Medulla oblongata (tissue), 1 donor: Measurements from ENCODE around the gene UCK1.
"Not testable (repeated sequence)": the region's sequence is repeated elsewhere in the genome, so short reads cannot be mapped to it uniquely, and the experiment has no call there.

Experiments used
- DNase-seq: peaks from one replicate; pipeline ENCODE4 v3.0.0-alpha.2; 2015; ENCODE audit errors: extremely low spot score

The UCK1 gene

DNA sequence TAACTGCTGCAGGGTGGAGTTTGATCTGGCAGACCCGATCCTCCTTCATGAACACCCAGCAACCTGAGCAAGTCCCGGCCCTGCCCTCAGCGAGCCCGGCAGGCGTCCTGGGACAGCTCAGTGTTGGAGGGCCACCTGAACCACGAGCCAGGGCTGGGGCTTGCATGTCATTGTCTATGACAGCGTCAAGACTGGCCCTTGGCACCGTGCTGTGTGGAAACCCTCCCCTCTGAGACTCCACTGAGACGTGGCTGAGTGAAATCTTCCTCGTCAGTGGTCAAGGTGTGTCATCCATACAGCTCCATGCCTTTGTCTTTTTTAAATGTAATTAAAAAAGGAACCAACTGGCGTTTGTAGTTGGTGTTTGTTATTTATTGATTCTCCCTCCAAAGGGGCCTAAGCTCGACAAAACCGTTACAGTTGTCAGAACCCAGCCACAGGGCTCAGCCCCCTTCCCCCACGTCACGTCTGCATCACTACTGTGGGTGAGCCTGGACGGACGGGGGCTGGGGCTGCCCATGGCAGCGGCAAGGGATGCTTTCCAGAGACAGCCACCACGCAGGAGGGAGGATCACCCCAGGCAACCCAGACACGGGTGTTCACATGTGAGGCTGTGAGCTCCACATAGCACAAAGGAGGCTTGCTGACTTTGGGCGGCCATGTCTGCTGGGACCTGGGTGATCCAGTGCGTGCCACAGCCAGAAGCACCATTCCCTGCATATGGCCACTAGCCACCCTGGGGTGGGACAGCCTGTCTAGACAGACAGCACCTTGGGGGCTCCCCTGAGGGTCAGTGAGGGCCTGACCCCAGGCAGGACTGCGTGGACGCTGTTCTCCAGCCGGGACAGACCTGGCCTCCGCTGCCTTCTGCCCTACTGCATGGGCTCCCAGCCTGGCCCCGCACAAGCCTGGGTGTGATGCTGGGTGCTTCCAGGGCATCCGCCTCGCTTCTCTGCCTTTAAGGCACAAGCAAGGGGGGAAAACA is 7.3 kb downstream of the UCK1 start:
- no peak for DNase-seq

DNA sequence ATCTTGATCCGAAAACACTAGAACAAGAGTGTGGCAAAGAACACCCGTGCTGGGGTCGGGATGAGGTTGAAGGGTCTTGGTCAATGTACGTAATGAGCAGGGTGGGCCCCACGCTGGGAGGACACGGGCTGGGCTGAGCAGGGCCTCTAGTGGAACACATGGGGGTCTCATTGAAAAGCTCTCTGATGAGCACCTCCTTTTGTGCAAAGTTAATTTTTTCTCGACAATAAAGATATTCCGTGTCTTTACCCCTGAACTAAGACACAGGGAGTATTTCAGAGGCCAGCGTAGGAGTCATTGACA is 8.0 kb downstream of the UCK1 start:
- no peak for DNase-seq

DNA sequence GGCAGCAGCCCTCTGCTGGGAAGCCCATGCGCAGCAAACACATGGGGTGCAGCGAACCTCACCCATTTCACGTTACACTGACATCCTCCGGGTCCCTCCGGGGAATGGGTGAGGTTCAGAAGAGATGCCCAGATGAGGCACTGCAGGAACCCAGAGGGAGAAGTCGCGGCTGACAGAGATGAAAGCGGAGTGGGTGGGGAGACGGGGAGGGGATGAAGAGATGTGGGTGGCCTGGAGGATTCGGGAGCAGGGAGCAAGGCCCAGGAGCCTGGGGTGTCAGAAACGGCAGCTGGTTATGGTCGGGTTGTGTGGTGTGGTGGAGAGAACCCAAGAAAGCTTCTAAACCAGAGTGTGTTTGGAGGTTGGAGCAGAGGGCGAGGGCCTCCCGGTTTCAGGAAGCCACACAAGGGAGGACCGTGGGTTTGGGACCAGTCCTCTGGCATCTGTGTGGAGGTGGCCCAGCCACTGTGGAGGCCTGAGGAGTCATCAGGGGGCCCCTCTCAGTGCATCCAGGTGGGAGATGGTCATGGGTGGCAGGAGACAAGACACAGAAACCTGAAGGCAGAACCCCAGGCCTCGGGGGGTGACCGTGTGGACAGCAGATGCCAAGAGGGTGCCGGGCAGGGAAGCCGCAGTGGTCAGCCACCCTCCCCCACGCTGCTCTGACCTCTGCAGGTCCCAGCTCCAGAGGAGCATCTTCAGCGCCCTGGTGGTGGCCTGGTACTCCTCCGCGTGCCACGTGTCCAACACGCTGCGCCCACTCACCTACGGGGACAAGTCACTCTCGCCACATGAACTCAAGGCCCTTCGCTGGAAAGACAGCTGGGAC is 8.6 kb downstream of the UCK1 start:
- no peak for DNase-seq

DNA sequence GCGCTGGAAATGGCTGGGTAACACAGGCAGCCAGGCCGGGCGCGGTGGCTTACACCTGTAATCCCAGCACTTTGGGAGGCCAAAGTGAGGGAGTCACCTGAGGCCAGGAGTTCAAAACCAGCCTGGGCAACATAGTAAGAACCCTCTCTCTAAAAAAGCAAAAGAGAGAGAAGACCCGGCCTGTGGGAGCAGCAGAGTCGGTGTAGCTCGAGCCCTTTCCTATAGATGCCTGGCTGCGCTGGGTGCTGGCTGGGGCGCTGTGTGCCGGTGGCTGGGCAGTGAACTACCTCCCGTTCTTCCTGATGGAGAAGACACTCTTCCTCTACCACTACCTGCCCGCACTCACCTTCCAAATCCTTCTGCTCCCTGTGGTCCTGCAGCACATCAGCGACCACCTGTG is 9.2 kb downstream of the UCK1 start:
- DNase-seq = no peak

DNA sequence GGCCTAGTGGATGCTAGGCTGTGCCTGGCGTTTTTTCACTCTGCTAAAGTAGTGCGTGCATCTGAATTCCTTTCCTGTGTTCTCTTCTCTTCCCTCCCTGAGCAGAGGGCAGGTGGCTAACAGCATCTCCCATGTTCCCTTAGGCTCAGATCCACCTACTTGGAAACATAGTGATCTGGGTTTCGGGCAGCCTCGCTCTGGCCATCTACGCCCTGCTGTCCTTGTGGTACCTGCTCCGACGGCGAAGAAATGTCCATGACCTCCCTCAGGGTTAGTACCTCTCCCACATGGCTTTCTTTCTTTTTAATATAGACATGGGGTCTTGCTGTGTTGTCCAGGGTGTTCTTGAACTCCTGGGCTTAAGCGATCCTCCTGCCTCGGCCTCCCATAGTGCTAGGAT is 9.9 kb downstream of the UCK1 start:
- no peak for DNase-seq

DNA sequence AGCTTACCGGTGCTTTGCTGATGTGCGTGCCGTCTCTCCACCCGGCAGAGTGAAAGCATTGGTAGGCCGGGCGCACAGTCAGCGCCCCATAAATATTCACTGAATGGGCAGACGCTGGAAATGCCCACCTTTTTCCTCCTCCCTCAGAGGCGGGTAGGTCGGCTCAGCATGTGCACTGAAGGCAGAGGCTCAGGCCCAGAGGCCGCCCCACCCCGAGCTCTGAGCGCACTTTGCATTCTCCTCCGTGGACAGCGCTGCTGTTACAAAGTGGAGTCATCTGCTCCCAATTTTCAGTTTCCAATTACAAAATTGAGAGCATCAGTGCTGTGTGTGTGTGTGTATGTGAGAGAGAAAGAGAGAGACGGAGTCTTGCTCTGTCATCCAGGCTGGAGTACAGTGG is 10.6 kb downstream of the UCK1 start:
- DNase-seq = no peak

DNA sequence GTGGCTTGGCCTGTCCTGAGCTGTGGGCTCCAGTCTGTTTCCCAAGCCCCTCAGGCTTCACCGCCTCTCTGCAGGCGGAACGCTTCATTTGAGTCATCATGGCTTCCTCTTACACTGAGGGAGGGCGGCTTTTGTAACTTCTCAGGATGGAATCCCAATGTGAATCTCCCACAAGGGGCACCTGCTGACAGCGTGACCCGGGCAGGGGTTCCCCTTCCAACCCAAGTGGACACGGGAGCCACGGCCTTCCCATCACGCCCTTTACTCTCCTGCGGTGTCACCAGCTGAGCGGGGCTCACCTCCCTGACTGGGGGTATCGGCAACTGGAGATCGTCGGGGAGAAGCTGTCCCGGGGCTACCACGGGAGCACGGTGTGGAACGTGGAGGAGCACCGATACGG is 12.5 kb downstream of the UCK1 start:
- DNase-seq = no peak

DNA sequence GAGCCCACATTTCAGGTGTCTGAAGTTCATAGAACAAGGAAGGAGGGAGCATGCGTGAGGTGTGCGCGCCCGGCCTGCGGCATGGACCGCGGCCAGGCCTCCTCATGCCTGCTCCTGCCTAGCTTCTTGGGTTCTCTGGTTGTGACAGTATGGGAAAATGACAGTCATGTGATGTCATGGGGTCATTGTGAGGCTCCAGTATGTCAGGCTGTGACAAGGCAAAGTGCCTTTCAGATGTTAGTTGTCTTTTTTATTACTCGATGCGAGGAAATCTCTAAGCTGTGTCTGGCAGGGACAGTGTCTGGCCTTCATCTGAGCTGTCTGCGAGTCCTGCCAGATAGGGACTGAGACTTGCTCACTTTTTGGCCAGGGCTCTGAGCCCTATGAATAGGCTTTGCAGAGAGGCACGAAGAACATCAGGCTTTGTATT is 13.3 kb downstream of the UCK1 start:
- DNase-seq = peak; percentile 80

DNA sequence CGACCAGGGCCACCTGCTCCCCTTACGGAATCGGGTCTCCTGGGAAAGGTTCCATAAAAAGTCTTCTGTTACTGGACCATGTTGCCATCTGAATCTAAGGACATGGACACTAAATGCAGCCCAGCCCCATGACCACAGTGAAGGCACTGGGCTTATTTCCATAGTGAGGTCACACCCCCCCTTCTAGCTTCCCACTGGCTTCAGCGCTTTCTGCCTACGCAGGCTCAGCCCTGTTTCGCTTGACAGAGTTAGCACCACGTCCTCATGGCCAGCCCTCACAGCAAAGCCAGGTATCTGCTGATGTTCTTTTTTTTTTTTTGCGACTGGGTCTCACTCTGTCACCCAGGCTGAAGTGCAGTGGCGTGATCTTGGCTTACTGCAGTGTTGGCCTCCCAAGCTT is 14.1 kb downstream of the UCK1 start:
- no peak for DNase-seq

DNA sequence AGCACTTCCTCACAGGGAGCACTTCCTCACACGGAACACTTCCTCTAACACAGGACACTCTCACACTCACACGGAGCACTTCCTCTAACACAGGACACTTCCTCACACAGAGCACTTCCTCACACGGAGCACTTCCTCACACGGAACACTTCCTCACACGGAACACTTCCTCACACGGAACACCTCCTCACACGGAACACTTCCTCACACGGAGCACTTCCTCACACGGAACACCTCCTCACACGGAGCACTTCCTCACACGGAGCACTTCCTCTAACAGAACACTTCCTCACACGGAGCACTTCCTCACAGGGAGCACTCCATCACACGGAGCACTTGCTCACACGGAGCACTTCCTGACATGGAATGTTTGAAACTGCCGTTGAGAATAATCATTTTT is 15.0 kb downstream of the UCK1 start:
- no peak for DNase-seq

DNA sequence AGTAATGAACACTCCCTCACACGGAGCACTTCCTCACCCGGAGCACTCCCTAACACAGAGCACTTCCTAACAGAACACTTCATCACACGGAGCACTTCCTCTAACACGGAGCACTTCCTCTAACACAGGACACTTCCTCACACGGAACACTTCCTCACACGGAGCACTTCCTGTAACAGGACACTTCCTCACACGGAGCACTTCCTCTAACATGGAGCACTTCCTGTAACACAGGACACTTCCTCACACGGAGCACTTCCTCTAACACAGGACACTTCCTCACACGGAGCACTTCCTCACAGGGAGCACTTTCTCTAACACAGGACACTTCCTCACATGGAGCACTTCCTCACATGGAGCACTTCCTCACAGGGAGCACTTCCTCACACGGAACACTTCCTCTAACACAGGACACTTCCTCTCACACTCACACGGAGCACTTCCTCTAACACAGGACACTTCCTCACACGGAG is 15.5 kb downstream of the UCK1 start:
- DNase-seq = not testable (repeated sequence)

DNA sequence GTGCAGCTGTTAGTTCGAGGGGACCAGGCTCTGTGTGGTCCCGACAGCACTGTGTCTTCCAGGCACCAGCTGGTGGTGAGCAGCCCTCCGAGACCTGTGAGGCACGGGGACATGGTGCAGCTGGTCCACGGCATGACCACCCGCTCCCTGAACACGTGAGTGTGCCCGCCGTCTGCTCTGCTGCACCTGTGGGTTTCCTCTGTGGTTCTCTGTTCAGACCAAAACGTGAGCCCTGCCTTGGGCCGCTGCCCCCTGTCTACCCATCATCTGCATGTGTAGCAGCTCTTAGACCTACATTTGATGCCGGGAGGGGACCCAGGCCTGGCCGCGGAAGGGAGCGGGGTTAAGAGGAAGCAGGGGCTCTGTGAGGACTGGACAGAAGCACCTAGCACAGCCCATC is 17.9 kb downstream of the UCK1 start:
- no peak for DNase-seq

DNA sequence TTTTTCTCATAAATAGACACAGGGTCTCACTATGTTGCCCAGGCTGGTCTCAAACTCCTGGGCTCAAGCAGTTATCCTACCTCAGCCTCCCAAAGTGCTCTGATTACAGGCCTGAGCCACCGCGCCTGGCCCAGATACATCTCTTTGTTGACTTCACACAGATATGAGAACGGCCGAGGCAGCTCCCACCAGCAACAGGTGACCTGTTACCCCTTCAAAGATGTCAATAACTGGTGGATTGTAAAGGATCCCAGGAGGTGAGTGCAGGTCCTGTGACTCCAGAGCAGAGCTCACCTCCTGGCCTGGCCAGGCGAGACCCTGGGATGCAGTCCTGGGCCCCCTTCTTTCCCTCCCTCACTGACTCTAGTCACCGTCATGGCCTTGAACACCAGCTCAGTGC is 19.2 kb downstream of the UCK1 start:
- DNase-seq = no peak

DNA sequence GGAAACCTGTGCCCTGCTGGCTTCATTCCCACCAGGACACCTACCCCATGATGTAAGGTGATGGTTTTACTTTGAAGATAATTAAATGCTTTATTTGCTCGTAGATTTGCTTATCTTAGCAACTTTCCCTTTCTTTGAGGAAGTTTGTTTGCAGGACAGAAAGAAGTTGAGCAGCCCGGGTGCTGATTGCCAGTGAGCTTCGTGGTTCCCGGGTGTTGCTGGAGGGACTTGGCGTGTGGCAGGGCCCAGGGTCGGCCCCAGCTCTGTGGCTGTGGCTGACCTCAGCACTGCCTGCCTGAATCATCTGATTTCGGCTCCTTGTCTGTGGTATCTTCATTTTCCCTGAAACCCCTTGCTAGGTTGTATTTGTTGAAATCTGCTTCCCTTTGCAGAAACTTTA is 19.6 kb downstream of the UCK1 start:
- DNase-seq = peak; percentile 28

DNA sequence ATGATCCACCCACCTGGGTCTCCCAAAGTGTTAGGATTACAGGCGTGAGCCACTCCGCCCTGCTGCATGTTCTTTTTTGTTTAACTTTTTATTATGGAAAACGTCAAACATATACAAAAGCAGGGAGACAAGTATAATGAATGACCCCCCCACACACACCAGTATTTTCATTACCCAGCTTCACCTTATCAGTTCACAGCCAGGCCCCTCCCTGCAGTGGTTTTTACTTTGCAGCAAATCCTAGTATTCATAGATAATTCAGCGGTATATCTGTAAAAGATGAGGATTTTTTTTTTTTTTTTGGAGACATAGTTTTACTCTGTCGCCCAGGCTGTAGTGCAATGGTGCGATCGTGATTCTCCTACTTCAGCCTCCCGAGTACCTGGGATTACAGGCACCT is 26.1 kb downstream of the UCK1 start:
- DNase-seq = no peak

DNA sequence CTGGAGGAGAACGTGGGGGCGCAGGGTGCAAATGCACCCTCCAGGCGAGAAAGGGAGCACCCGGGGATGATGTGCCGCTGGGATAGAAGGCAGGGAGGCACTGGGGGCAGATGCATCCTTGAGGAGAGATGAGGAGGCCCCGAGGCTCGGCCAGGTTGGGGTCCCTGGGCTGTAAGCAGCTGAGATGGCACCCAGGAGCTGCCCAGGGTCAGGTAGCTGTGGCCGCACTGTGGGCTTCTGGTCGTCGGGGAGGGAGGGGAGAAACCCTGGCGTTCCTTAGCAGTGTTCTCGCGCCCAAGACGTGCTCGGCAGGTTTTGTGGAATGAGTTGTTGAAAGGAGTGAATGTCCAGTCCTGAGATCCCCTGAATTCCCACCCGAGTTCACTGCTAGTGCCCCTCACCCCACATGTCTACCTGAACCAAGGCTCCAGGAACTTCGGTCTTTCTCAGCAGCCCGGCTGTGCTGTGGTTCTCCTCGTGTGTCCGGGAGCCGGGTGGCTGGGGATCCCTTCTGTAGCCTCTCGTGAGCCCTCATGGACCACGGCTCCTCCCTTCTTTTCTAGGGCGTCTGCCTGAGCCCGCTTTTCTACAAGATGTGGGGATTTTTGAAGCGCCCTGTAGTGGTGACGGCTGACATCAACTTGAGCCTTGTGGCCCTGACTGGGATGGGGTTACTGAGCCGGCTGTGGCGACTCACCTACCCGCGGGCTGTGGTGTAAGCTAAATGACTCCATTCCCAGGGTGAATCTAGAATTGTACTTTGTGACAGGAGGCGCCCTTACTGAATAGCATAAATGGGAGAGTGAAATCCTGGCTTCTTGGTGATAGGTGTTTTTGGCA is 27.2 kb downstream of the UCK1 start:
- DNase-seq = no peak

DNA sequence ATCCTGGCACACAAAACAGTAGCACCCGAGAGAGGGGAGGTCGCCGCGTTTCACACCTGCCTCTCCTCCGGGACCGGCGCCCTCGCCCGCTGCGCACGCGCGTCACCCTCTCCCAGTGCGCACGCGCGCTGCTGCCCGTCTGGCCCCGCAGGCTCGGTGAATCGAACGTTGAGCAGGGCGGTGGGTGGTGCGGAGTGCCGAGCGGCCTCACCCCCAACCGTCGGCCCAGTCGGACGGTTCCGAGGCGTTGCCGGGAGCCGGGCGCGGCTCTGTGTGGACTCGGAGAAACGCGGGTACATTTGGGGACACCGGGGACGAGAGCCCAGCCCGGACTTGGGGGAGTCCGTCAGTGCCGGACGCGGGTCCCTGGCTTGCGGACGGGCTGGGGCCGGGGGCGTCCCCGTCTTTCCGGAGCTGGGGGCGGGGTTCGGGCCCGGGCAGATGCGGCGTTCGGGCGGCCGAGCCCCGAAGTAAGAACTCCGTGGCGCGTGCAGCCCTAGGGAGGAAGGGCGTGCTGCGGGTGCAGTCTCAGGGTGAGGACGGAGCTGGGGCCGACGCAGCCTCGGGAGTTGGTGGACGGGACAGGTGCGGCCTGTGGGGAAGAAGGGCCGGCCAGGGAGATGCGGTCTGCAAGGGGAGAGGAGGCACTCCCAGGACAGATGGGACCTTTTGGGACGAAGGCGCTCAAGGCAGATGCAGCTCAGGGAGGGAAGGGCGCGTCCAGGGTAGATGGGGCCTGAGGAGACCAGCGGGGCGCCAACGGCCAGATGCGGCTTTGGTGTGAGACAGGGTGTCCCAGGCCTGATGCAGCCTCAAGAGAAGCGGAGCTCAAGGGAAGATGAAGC is 28.1 kb downstream of the UCK1 start, which contains the start of gene POMT1:
Gene POMT1 (plus strand): TSS at position 138 of the 845 bp plus-strand sequence. CDS start 1,301 bp downstream, outside the sequence.
- DNase-seq = peak; percentile 90

DNA sequence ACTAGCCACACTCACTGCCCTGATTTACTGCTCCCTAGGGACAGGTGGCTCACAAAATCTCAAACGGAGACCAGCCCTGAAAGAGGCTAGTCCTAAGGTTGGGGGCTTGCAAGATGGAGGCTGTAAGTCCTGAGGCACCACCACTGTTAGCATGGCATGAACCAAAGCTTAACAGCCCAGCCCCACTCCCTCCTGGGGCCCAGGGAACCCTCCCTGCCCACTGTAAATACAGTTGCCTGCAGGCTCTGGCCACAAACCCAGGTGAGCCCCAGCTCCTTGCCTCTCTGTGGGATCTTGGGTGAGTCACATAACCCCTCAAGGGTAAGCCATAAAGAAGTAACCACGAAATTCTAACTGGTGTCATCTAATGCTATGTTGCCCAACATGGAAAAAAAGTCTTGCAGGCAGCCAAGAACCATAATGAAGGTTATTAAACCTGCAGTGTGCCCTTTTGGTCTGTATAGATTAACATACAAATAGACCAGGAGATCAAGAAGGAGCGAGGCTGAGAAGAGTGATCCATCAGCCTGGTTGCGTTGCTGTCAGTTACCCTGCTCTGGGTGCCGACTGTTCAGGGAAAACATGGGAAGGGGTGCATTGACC is 30.0 kb downstream of the UCK1 start:
- no peak for DNase-seq

DNA sequence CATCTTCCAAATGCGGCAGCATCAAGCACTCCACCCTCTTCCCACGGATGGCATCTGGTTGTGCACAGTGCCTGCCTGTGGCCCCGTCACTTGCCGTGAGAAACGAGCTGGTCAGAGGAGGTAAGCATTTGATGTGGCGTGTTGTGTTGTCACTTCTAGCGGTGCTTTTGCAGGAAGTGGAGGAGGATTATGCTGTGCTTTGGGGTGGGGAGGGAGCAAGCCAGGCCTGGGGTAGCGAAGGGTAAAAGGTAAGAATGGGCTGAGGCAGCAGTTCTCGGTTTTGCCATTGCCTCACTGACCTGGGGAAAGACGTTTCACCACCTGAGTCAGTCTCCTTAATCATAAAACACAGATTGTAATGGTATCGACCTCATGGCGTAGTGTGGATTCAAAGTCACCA is 30.7 kb downstream of the UCK1 start:
- no peak for DNase-seq

DNA sequence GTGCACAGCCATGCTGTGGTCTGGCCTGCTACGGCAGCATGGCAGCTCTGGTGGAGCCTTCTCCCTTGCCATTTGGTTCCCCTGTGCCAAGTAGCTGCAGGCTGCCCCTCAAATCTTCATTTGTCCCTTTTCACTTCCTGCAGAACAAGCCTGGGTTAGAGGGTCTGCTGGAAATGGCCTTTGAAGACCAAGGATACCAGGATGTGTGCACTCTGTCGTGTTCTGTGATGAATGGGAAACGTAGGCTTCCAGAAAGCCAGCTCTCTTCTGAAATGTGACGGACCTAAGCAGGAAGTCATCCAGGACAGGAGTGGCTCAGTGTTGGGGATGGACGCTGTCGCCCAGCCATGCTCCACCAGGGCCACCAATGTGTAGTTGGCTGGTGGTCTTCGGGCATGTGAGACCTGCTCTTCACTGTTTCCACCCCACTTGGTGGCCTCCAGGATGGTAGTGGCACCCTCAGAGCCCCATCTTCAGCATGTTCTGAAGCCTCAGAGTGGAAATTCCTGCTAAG is 31.8 kb downstream of the UCK1 start:
- no peak for DNase-seq
